Esophagus muscularis mucosa (tissue), 4 donors: ENCODE results near the gene IL11. TPM values are rescaled to one million over a fixed set of nuclear protein-coding genes. Genes with fewer than 3 reads are reported as not detected.
A peak's percentile ranks its signal among the peaks of the same experiment; 100 is the strongest.

ENCODE experiments used
- DNase-seq: peaks from one replicate; pipeline ENCODE4 v3.0.0-alpha.2; 2017; ENCODE audit errors: extremely low spot score
- H3K27ac ChIP-seq, 4 donors: fragments of 200-600 bp; sonication (generic); replicated peaks in 1 of 4; 1 replicate in 3 of 4; 2 replicates in 1 of 4; pipeline ENCODE4 v1.5.1; 2016 to 2019; ENCODE audit warnings: mild to moderate bottlenecking in 1 of 4
- H3K27me3 ChIP-seq, 4 donors: fragments of 200-600 bp; sonication (generic); one replicate each; pipeline versions ENCODE4 v1.5.1 to v1.6.0; 2016 to 2019
- H3K36me3 ChIP-seq, 4 donors: fragments of 200-600 bp; sonication (generic); one replicate each; pipeline ENCODE4 v1.5.1; 2016 to 2019
- H3K4me1 ChIP-seq, 4 donors: fragments of 200-600 bp; sonication (generic); one replicate each; pipeline ENCODE4 v1.5.1; 2016 to 2019
- H3K4me3 ChIP-seq, 4 donors: fragments of 200-600 bp; sonication (generic); 1 replicate in 2 of 4; 2 replicates in 2 of 4; pipeline ENCODE4 v1.5.1; 2016 to 2019; ENCODE audit warnings: mild to moderate bottlenecking in 4 of 4, moderate library complexity in 1 of 4
- H3K9me3 ChIP-seq, 4 donors: fragments of 200-600 bp; sonication (generic); 1 replicate in 3 of 4; 2 replicates in 1 of 4; pipeline ENCODE4 v1.5.1; 2016 to 2019
- CTCF ChIP-seq, 3 experiments: fragments of 200-600 bp in 2 of 3; fragments of 450-650 bp in 1 of 3; sonication (generic) in 2 of 3; IDR thresholded peaks; one replicate each; pipeline ENCODE4 v1.5.1; 2017 to 2019; ENCODE audit warnings: antibody characterized with exemption in 3 of 3, mild to moderate bottlenecking in 2 of 3, moderate library complexity in 1 of 3
- EP300 ChIP-seq: sonication (generic); formaldehyde crosslinking; IDR thresholded peaks from one replicate; pipeline ENCODE4 v1.6.1; 2017; ENCODE audit warnings: antibody characterized with exemption
- POLR2A ChIP-seq: fragments of 450-650 bp; IDR thresholded peaks from one replicate; pipeline ENCODE4 v1.6.1; 2017; ENCODE audit warnings: antibody characterized with exemption, moderate library complexity, mild to moderate bottlenecking, low read depth
- POLR2AphosphoS5 ChIP-seq, 2 donors: sonication (generic); formaldehyde crosslinking; IDR thresholded peaks; one replicate each; pipeline ENCODE4 v1.6.1; 2017; ENCODE audit warnings: antibody characterized with exemption in 2 of 2
- WGBS: methylation state at CpG from one replicate; pipeline ENCODE4 v1.1.5; 2018; 5-methylcytosine and 5-hydroxymethylcytosine counted together
- intact Hi-C: fragments of 100-400 bp; cut with DNase I; formaldehyde crosslinking; loops from one replicate; pipeline ENCODE4 v1.15.1; 2023
- total RNA-seq, 4 donors: library from RNA; depleted of rRNA; stranded (reverse); fragments of >200 nt; gene quantifications; one replicate each; pipeline versions ENCODE4 v1.1.0 to v1.2.1, GENCODE V29; 2016

IL11 gene
- total RNA-seq, 4 donors from 2014 or later = 0.33 to 0.34 TPM; not detected in 2

- Histone ChIP-seq H3K9me3 (no peaks in the 10 kb centered on the region), H3K27ac (no peak overlapping the region), H3K36me3 (no peaks in the 10 kb centered on the region), H3K4me3 (no peak overlapping the region), H3K4me1 (peaks cover 17 to 39% (median 37%) of the 10 kb centered on the region in 4 donors), H3K27me3 (peaks cover 5 to 97% (median 73%) of the 10 kb centered on the region in 4 donors)
- WGBS = 69% methylated on average over 9 of the region's 9 CpGs
- TF ChIP-seq CTCF (IDR thresholded peaks at IDR 0.05) (no peak), POLR2AphosphoS5 (IDR thresholded peaks at IDR 0.05) (no peak), EP300 (no peak), POLR2A (no peak)
- no peak for DNase-seq
- intact Hi-C loops = no loop called here
Observed at GRCh38 chr19:55373306-55373992, 3.2 kb upstream of the IL11 start.

GRCh38 chr19:55372316-55373081 is 2.2 kb upstream of the IL11 start:
- peaks cover 5 to 99% (median 73%) of the 10 kb centered on the region in 4 donors for H3K27me3 ChIP-seq
- H3K4me3 ChIP-seq = no peak overlapping the region
- H3K27ac ChIP-seq = no peak overlapping the region
- no peaks in the 10 kb centered on the region for H3K36me3 ChIP-seq
- H3K9me3 ChIP-seq = no peaks in the 10 kb centered on the region
- DNase-seq = no peak
- 50% methylated on average over 11 of the region's 24 CpGs for WGBS
- intact Hi-C loops = no loop called here
- H3K4me1 ChIP-seq = peaks cover 17 to 34% (median 31%) of the 10 kb centered on the region in 4 donors
- TF ChIP-seq EP300 = no peak

- Histone ChIP-seq H3K27me3 (peaks cover 5 to 96% (median 51%) of the 10 kb centered on the region in 4 donors), H3K27ac (no peak overlapping the region), H3K4me1 (peaks cover 17 to 30% (median 28%) of the 10 kb centered on the region in 4 donors), H3K4me3 (peak overlapping the region; percentile 31 to 48 (median 38)), H3K9me3 (no peaks in the 10 kb centered on the region), H3K36me3 (no peaks in the 10 kb centered on the region)
- WGBS = 0% methylated on average over 24 of the region's 59 CpGs
- DNase-seq = no peak
- TF ChIP-seq POLR2A (no peak), CTCF (IDR thresholded peaks at IDR 0.05) (no peak), POLR2AphosphoS5 (IDR thresholded peaks at IDR 0.05) (no peak), EP300 (no peak)
- intact Hi-C loops = no loop called here
Observed at GRCh38 chr19:55369653-55370304, 484 bp downstream of the IL11 start.

- no peak overlapping the region for H3K27ac ChIP-seq
- intact Hi-C loops = no loop called here
- peak overlapping the region; percentile 18 to 48 (median 30) for H3K4me3 ChIP-seq
- H3K27me3 ChIP-seq = peaks cover 5 to 87% (median 46%) of the 10 kb centered on the region in 4 donors
- H3K4me1 ChIP-seq = peaks cover 14 to 24% (median 22%) of the 10 kb centered on the region in 4 donors
- no peak for TF ChIP-seq POLR2AphosphoS5 (IDR thresholded peaks at IDR 0.05)
- no peak for TF ChIP-seq POLR2A
- TF ChIP-seq CTCF (IDR thresholded peaks at IDR 0.05) = no peak
- no peak for TF ChIP-seq EP300
- no peaks in the 10 kb centered on the region for H3K36me3 ChIP-seq
- WGBS = 32% methylated on average over 14 of the region's 54 CpGs
- H3K9me3 ChIP-seq = no peaks in the 10 kb centered on the region
- DNase-seq = no peak
Observed at GRCh38 chr19:55368701-55369563, 1.3 kb downstream of the IL11 start.
